GM12892 (cell line): ENCODE measurements around the gene WDTC1.

Source experiments
- POLR2A ChIP-seq: IDR thresholded peaks from 2 replicates; pipeline ENCODE4 v1.6.1; 2011; ENCODE audit warnings: low read depth, low read length, control low read depth
- TAF1 ChIP-seq: IDR thresholded peaks from 2 replicates; pipeline ENCODE4 v1.6.1; 2011; ENCODE audit warnings: low read depth, mild to moderate bottlenecking, control low read depth, low read length, borderline replicate concordance

DNA sequence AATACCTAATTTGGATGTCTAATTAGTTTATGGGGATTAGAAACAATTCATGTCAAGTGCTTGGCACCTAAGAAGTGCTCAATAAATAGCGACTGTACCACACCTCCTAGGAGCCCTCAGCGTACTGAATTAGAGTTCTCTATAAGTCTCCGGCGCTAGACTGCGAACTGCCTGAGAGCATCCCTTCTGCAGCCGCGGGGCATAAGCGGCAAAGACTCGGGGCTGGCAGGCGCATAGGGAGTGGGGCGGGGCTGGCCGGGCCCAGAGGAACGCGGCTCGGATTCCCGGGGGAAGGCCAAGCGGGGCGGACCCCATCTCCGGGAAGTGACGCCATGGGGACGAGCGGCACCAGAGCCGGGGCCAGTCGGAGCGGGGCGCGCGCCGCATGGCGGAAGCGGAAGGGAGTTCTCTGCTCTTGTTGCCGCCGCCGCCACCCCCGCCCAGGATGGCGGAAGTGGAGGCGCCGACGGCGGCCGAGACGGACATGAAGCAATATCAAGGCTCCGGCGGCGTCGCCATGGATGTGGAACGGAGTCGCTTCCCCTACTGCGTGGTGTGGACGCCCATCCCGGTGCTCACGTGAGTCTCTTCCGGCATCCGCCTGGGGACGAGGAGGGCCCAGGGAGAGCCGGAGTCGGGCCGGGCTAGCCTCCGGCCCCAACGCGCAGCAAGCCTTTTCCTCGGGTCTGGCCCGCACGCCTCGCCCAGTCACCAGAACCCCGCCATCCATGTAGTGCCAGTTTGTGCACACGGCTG is 87.6 kb downstream of the WDTC1 start, which contains the start of gene TMEM222:
- peak; percentile 90 for TF ChIP-seq POLR2A
- peak; percentile 63; the same call in 1 of the 2 replicates for TF ChIP-seq TAF1
